ENCODE results near the gene CNKSR3.

- TF ChIP-seq CTCF (IDR thresholded peaks at IDR 0.05) (no peak), POLR2A (IDR thresholded peaks at IDR 0.05) (no peak)
These were observed 27.2 kb upstream of the CNKSR3 start for GRCh38 chr6:154537511-154538325.

Measured in uterus (tissue), 2 donors.